Activated CD8-positive, alpha-beta memory T cell treated with anti-CD3 and anti-CD28 coated beads for 24 hours (primary cell): ENCODE data around the gene SETSIP.
"Not testable (repeated sequence)": the region's sequence is repeated elsewhere in the genome, so short reads cannot be mapped to it uniquely, and the experiment has no call there.

Source experiments
- DNase-seq: peaks from one replicate; pipeline ENCODE4 v3.0.0-alpha.2; 2020

The SETSIP gene

GRCh38 chr1:92045766-92046495 lies 29.3 kb downstream of the SETSIP start:
- DNase-seq = no peak

GRCh38 chr1:92043621-92044020 lies 31.6 kb downstream of the SETSIP start:
- no peak for DNase-seq

GRCh38 chr1:92040971-92041370 lies 34.2 kb downstream of the SETSIP start:
- DNase-seq = no peak

GRCh38 chr1:92038695-92039346 lies 36.4 kb downstream of the SETSIP start:
- no peak for DNase-seq

- DNase-seq = no peak
These were observed 37.8 kb downstream of the SETSIP start for GRCh38 chr1:92037400-92037799.

GRCh38 chr1:92031281-92032110 lies 43.7 kb downstream of the SETSIP start:
- DNase-seq = no peak

- no peak for DNase-seq
These were observed 44.5 kb downstream of the SETSIP start for GRCh38 chr1:92030656-92031107.

- DNase-seq = no peak
These were observed 45.8 kb downstream of the SETSIP start for GRCh38 chr1:92029241-92029922.

GRCh38 chr1:92026806-92027205 lies 48.4 kb downstream of the SETSIP start:
- no peak for DNase-seq

GRCh38 chr1:92026042-92026441 lies 49.2 kb downstream of the SETSIP start:
- not testable (repeated sequence) for DNase-seq
